Tibial nerve (tissue), 4 donors: Measurements from ENCODE around the gene KMT2E. TPM values are rescaled to one million over a fixed set of nuclear protein-coding genes. Genes with fewer than 3 reads are reported as not detected.

Source experiments
- DNase-seq, 2 donors: peaks; one replicate each; pipeline ENCODE4 v3.0.0-alpha.2; 2019; ENCODE audit warnings: low spot score in 2 of 2
- H3K27ac ChIP-seq, 4 donors: fragments of 200-600 bp; sonication (generic) in 3 of 4; one replicate each; pipeline ENCODE4 v1.5.1; 2017 to 2019; ENCODE audit warnings: mild to moderate bottlenecking in 1 of 4
- H3K27me3 ChIP-seq, 2 donors: fragments of 200-600 bp; sonication (generic) in 1 of 2; one replicate each; pipeline versions ENCODE4 v1.5.1 to v1.6.0; 2017 to 2019
- H3K36me3 ChIP-seq, 3 donors: fragments of 200-600 bp; sonication (generic); one replicate each; pipeline ENCODE4 v1.5.1; 2018 to 2019
- H3K4me1 ChIP-seq, 4 donors: fragments of 200-600 bp; sonication (generic) in 3 of 4; one replicate each; pipeline ENCODE4 v1.5.1; 2017 to 2019
- H3K4me3 ChIP-seq, 4 donors: fragments of 200-600 bp; sonication (generic) in 3 of 4; one replicate each; pipeline ENCODE4 v1.5.1; 2017 to 2019; ENCODE audit warnings: mild to moderate bottlenecking in 1 of 4, moderate library complexity in 1 of 4
- H3K9me3 ChIP-seq, 4 donors: fragments of 200-600 bp; sonication (generic) in 3 of 4; one replicate each; pipeline ENCODE4 v1.5.1; 2017 to 2019
- CTCF ChIP-seq, 5 experiments: fragments of 200-600 bp in 3 of 5; fragments of 450-650 bp in 2 of 5; sonication (generic) in 3 of 5; IDR thresholded peaks; one replicate each; pipeline ENCODE4 v1.5.1; 2016 to 2019; ENCODE audit warnings: antibody characterized with exemption in 5 of 5, mild to moderate bottlenecking in 3 of 5, moderate library complexity in 2 of 5
- EP300 ChIP-seq, 2 donors: sonication (generic); formaldehyde crosslinking; IDR thresholded peaks; one replicate each; pipeline ENCODE4 v1.6.1; 2017; ENCODE audit warnings: antibody characterized with exemption in 2 of 2, mild to moderate bottlenecking in 1 of 2
- POLR2A ChIP-seq, 2 donors: fragments of 450-650 bp; IDR thresholded peaks; one replicate each; pipeline ENCODE4 v1.6.1; 2017; ENCODE audit warnings: antibody characterized with exemption in 2 of 2, mild to moderate bottlenecking in 2 of 2, moderate library complexity in 2 of 2
- WGBS, 2 donors: methylation state at CpG; one replicate each; pipeline ENCODE4 v1.1.5; 2018; 5-methylcytosine and 5-hydroxymethylcytosine counted together
- total RNA-seq, 4 donors: library from RNA; depleted of rRNA; stranded (reverse); fragments of >200 nt; gene quantifications; one replicate each; pipeline ENCODE4 v1.1.0, GENCODE V29; 2016

Gene KMT2E
- total RNA-seq, 4 donors from 2014 or later: 91.4 to 141 (median 132) TPM

DNA sequence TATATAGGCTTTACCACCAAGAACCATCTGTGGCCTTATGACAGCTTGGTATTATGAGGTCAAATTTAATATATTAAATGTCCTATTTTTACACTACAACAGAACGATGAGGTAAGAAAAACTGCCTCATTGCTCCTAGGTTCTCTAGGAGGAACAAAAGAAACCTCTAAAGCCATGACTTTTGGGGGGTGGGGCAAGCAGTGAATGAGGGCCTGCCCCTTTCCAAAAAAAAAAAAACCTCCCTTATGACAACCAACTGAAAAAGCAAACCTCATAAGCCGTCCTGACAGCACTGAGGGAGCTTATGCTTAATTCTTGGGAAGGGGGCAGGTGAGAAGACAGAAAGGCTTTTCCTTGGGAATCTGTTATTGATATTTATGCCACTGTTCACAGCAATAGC, 116.6 kb downstream of the KMT2E start:
- H3K27me3 ChIP-seq: no peaks in the 10 kb centered on the region
- H3K27ac ChIP-seq: no peak overlapping the region
- peaks cover 0 to 48% (median 0%) of the 10 kb centered on the region in 3 donors for H3K36me3 ChIP-seq
- no peak for TF ChIP-seq EP300 (IDR thresholded peaks at IDR 0.05)
- no peak for TF ChIP-seq CTCF (IDR thresholded peaks at IDR 0.05)
- no peak for TF ChIP-seq POLR2A (IDR thresholded peaks at IDR 0.05)
- H3K4me3 ChIP-seq: no peak overlapping the region
- WGBS, 2 donors: 68 to 70% methylated on average over 2 of the region's 2 CpGs
- no peaks in the 10 kb centered on the region for H3K4me1 ChIP-seq
- H3K9me3 ChIP-seq: no peaks in the 10 kb centered on the region
- no peak for DNase-seq

- Histone ChIP-seq H3K4me3 (no peak overlapping the region), H3K27me3 (no peaks in the 10 kb centered on the region), H3K27ac (no peak overlapping the region), H3K9me3 (no peaks in the 10 kb centered on the region), H3K36me3 (peaks cover 0 to 48% (median 0%) of the 10 kb centered on the region in 3 donors), H3K4me1 (no peaks in the 10 kb centered on the region)
- 67 to 75% methylated on average over 12 of the region's 12 CpGs for WGBS, 2 donors
- DNase-seq: no peak
- TF ChIP-seq EP300 (IDR thresholded peaks at IDR 0.05) (no peak), POLR2A (IDR thresholded peaks at IDR 0.05) (no peak), CTCF (IDR thresholded peaks at IDR 0.05) (no peak)
These were observed 117.1 kb downstream of the KMT2E start for GRCh38 chr7:105131033-105131656.

GRCh38 chr7:105131890-105132289, 117.9 kb downstream of the KMT2E start:
- Histone ChIP-seq H3K4me3 (no peak overlapping the region), H3K36me3 (peaks cover 0 to 48% (median 0%) of the 10 kb centered on the region in 3 donors), H3K27ac (no peak overlapping the region), H3K27me3 (no peaks in the 10 kb centered on the region), H3K9me3 (no peaks in the 10 kb centered on the region), H3K4me1 (no peaks in the 10 kb centered on the region)
- DNase-seq: no peak
- TF ChIP-seq POLR2A (IDR thresholded peaks at IDR 0.05) (no peak), CTCF (IDR thresholded peaks at IDR 0.05) (no peak), EP300 (IDR thresholded peaks at IDR 0.05) (no peak)
- WGBS, 2 donors: 75 to 79% methylated on average over 7 of the region's 7 CpGs

GRCh38 chr7:105132335-105132734, 118.3 kb downstream of the KMT2E start:
- Histone ChIP-seq H3K27ac (no peak overlapping the region), H3K9me3 (no peaks in the 10 kb centered on the region), H3K27me3 (no peaks in the 10 kb centered on the region), H3K4me1 (no peaks in the 10 kb centered on the region), H3K4me3 (no peak overlapping the region), H3K36me3 (peaks cover 0 to 53% (median 0%) of the 10 kb centered on the region in 3 donors)
- 68 to 83% methylated on average over 5 of the region's 5 CpGs for WGBS, 2 donors
- no peak for DNase-seq
- no peak for TF ChIP-seq EP300 (IDR thresholded peaks at IDR 0.05)
- no peak for TF ChIP-seq CTCF (IDR thresholded peaks at IDR 0.05)
- TF ChIP-seq POLR2A (IDR thresholded peaks at IDR 0.05): no peak

GRCh38 chr7:105132835-105133234, 118.8 kb downstream of the KMT2E start:
- H3K9me3 ChIP-seq: no peaks in the 10 kb centered on the region
- no peak overlapping the region for H3K27ac ChIP-seq
- no peak overlapping the region for H3K4me3 ChIP-seq
- peaks cover 0 to 58% (median 0%) of the 10 kb centered on the region in 3 donors for H3K36me3 ChIP-seq
- H3K27me3 ChIP-seq: no peaks in the 10 kb centered on the region
- 92 to 94% methylated on average over 10 of the region's 10 CpGs for WGBS, 2 donors
- no peaks in the 10 kb centered on the region for H3K4me1 ChIP-seq
- TF ChIP-seq POLR2A (IDR thresholded peaks at IDR 0.05) (no peak), EP300 (IDR thresholded peaks at IDR 0.05) (no peak), CTCF (IDR thresholded peaks at IDR 0.05) (no peak)
- DNase-seq: no peak
